ENCODE data around the gene CASP12.

CASP12 gene

DNA sequence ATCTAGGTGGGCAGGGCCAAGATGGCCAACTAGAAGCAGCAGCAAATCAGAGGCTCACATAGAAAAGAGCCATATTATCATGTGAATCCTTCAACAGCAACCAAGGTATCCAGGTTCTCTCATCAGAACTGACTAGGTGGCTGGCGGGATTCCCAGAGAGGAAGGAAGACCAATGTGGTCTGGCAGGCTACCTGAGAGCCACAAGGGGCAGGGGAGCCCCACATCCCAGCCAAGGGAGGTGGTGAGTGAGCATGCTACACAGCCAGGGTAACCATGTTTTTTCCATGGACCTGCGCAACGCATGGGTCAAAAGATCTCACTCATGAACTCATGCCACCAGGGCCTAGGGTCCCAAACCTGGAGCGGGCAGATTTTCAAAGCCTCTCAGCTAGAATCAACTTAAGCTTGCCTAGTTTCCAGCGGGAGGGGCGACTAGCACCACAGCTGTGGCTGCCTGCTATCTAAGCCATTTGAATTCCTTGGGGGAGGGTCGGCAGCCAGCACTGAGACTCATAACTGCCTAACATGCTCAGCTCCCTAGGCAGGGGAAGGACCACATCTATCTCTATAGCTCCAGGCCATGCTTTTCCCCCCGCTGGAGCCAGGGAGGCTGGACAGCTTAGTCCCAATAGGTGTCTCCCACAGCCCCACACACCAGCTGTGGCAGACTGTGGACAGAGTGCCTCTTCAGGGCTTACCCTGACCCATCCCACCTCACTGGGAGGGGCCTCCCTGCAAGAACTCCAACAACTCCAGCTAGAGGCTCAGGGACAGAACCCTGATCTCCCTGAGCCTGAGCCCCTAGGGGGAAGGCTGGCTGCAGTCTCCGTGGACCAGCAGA, 28.7 kb upstream of the CASP12 start:
- no peak for TF ChIP-seq ARNTL (CRISPR knock-in tag; IDR thresholded peaks at IDR 0.05; ENCODE audit: borderline replicate concordance, low read depth)
- no peak for TF ChIP-seq ISL1 (CRISPR knock-in tag; IDR thresholded peaks at IDR 0.05)
- TF ChIP-seq TOX (CRISPR knock-in tag; IDR thresholded peaks at IDR 0.05; ENCODE audit: borderline replicate concordance), result no peak
- no peak for TF ChIP-seq RARB (CRISPR knock-in tag; IDR thresholded peaks at IDR 0.05)
- TF ChIP-seq BACH2 (CRISPR knock-in tag; IDR thresholded peaks at IDR 0.05; ENCODE audit: borderline replicate concordance), result no peak
- no peak for TF ChIP-seq ZNF8 (CRISPR knock-in tag; IDR thresholded peaks at IDR 0.05)
- TF ChIP-seq CSDC2 (CRISPR knock-in tag; IDR thresholded peaks at IDR 0.05), result no peak
- TF ChIP-seq, protein P1, sequence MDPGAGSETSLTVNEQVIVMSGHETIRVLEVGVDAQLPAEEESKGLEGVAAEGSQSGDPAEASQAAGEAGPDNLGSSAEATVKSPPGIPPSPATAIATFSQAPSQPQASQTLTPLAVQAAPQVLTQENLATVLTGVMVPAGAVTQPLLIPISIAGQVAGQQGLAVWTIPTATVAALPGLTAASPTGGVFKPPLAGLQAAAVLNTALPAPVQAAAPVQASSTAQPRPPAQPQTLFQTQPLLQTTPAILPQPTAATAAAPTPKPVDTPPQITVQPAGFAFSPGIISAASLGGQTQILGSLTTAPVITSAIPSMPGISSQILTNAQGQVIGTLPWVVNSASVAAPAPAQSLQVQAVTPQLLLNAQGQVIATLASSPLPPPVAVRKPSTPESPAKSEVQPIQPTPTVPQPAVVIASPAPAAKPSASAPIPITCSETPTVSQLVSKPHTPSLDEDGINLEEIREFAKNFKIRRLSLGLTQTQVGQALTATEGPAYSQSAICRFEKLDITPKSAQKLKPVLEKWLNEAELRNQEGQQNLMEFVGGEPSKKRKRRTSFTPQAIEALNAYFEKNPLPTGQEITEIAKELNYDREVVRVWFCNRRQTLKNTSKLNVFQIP (CRISPR knock-in tag; IDR thresholded peaks at IDR 0.05; ENCODE audit: borderline replicate concordance, low read depth), result no peak
- no peak for TF ChIP-seq PPARA (CRISPR knock-in tag; IDR thresholded peaks at IDR 0.05; ENCODE audit: borderline replicate concordance)
- no peak for TF ChIP-seq ZFP30 (CRISPR knock-in tag; IDR thresholded peaks at IDR 0.05)
- no peak for TF ChIP-seq SNAI2 (CRISPR knock-in tag; IDR thresholded peaks at IDR 0.05)
- TF ChIP-seq, protein P2, sequence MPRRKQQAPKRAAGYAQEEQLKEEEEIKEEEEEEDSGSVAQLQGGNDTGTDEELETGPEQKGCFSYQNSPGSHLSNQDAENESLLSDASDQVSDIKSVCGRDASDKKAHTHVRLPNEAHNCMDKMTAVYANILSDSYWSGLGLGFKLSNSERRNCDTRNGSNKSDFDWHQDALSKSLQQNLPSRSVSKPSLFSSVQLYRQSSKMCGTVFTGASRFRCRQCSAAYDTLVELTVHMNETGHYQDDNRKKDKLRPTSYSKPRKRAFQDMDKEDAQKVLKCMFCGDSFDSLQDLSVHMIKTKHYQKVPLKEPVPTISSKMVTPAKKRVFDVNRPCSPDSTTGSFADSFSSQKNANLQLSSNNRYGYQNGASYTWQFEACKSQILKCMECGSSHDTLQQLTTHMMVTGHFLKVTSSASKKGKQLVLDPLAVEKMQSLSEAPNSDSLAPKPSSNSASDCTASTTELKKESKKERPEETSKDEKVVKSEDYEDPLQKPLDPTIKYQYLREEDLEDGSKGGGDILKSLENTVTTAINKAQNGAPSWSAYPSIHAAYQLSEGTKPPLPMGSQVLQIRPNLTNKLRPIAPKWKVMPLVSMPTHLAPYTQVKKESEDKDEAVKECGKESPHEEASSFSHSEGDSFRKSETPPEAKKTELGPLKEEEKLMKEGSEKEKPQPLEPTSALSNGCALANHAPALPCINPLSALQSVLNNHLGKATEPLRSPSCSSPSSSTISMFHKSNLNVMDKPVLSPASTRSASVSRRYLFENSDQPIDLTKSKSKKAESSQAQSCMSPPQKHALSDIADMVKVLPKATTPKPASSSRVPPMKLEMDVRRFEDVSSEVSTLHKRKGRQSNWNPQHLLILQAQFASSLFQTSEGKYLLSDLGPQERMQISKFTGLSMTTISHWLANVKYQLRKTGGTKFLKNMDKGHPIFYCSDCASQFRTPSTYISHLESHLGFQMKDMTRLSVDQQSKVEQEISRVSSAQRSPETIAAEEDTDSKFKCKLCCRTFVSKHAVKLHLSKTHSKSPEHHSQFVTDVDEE (CRISPR knock-in tag; IDR thresholded peaks at IDR 0.05), result no peak
- no peak for ATAC-seq

DNA sequence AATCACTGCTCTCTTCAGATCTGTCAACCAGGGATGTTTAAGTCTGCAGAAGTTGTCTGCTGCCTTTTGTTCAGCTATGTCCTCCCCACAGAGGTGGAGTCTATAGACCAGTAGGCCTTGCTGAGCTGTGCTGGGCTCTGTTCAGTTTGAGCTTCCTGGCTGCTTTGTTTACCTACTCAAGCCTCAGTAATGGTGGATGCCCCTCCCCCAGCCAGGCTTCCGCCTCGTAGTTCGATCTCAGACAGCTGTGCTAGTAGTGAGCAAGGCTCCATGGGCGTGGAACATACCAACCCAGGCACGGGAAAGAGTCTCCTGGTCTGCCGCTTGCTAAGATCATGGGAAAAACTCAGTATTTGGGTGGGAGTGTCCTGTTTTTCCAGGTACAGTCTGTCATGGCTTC, 27.6 kb upstream of the CASP12 start:
- TF ChIP-seq RARB (CRISPR knock-in tag; IDR thresholded peaks at IDR 0.05) (no peak), ZNF70 (CRISPR knock-in tag; IDR thresholded peaks at IDR 0.05) (no peak), TOX (CRISPR knock-in tag; IDR thresholded peaks at IDR 0.05; ENCODE audit: borderline replicate concordance) (no peak), PPARA (CRISPR knock-in tag; IDR thresholded peaks at IDR 0.05; ENCODE audit: borderline replicate concordance) (no peak), TCF4 (CRISPR knock-in tag; IDR thresholded peaks at IDR 0.05; ENCODE audit: borderline replicate concordance) (no peak), OSR1 (CRISPR knock-in tag; IDR thresholded peaks at IDR 0.05) (no peak)
- TF ChIP-seq, protein P3, sequence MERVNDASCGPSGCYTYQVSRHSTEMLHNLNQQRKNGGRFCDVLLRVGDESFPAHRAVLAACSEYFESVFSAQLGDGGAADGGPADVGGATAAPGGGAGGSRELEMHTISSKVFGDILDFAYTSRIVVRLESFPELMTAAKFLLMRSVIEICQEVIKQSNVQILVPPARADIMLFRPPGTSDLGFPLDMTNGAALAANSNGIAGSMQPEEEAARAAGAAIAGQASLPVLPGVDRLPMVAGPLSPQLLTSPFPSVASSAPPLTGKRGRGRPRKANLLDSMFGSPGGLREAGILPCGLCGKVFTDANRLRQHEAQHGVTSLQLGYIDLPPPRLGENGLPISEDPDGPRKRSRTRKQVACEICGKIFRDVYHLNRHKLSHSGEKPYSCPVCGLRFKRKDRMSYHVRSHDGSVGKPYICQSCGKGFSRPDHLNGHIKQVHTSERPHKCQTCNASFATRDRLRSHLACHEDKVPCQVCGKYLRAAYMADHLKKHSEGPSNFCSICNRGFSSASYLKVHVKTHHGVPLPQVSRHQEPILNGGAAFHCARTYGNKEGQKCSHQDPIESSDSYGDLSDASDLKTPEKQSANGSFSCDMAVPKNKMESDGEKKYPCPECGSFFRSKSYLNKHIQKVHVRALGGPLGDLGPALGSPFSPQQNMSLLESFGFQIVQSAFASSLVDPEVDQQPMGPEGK (CRISPR knock-in tag; IDR thresholded peaks at IDR 0.05; ENCODE audit: borderline replicate concordance), result no peak
- no peak for ATAC-seq

DNA sequence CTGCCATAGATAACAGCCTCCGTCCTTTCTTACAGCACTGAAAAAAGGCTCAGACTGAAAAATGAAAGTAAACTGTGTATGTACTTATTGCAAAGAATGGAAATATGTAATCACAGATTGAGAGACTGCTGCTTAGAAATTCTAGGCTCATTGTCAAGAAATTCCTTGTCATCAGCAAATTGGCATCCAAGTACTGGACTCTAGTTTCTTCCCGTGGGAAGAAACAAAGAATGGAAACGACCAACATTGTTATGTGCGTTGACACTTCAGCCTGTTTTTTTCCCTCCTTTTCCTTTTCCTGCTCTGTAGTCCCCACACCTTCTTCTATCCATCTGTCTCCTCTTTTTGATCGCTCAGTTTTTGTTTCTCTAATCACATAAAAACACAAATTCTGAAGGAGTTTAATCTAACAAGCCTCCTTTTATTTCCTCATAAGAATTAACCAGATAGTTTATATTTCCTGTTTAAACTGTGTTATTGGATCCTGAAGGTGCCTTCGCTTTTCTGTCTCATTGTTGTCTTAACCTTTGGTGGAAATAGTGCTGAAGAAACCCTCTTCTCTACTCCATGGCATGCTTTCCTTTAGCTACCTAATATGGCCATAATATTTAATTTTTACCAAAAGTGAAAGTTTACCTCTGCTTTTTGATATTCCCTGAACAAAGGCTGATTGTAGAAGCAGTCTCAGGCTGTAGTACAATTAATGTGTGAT, 20.0 kb upstream of the CASP12 start:
- peak; percentile 70 for ATAC-seq

More for the DNA sequence above, 20.0 kb upstream of the CASP12 start:
- TF ChIP-seq ZNF565 (CRISPR knock-in tag; conservative IDR thresholded peaks at IDR 0.05; ENCODE audit: low read depth), result no peak
- no peak for TF ChIP-seq ZFP3 (CRISPR knock-in tag; IDR thresholded peaks at IDR 0.05)
- TF ChIP-seq, protein P1 (CRISPR knock-in tag; IDR thresholded peaks at IDR 0.05; ENCODE audit: borderline replicate concordance, low read depth), result no peak
- TF ChIP-seq OSR1 (CRISPR knock-in tag; IDR thresholded peaks at IDR 0.05), result no peak
- no peak for TF ChIP-seq ZNF70 (CRISPR knock-in tag; IDR thresholded peaks at IDR 0.05)
- no peak for TF ChIP-seq ARNTL (CRISPR knock-in tag; IDR thresholded peaks at IDR 0.05; ENCODE audit: borderline replicate concordance, low read depth)
- TF ChIP-seq PPARA (CRISPR knock-in tag; IDR thresholded peaks at IDR 0.05; ENCODE audit: borderline replicate concordance), result no peak
- no peak for TF ChIP-seq ISL1 (CRISPR knock-in tag; IDR thresholded peaks at IDR 0.05)
- TF ChIP-seq ZNF8 (CRISPR knock-in tag; IDR thresholded peaks at IDR 0.05), result no peak
- TF ChIP-seq, protein P4, sequence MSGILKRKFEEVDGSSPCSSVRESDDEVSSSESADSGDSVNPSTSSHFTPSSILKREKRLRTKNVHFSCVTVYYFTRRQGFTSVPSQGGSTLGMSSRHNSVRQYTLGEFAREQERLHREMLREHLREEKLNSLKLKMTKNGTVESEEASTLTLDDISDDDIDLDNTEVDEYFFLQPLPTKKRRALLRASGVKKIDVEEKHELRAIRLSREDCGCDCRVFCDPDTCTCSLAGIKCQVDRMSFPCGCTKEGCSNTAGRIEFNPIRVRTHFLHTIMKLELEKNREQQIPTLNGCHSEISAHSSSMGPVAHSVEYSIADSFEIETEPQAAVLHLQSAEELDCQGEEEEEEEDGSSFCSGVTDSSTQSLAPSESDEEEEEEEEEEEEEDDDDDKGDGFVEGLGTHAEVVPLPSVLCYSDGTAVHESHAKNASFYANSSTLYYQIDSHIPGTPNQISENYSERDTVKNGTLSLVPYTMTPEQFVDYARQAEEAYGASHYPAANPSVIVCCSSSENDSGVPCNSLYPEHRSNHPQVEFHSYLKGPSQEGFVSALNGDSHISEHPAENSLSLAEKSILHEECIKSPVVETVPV (CRISPR knock-in tag; IDR thresholded peaks at IDR 0.05), result no peak
- no peak for TF ChIP-seq ZFP30 (CRISPR knock-in tag; IDR thresholded peaks at IDR 0.05)
- no peak for TF ChIP-seq RARB (CRISPR knock-in tag; IDR thresholded peaks at IDR 0.05)

Data from SK-N-SH treated with all-trans-retinoic acid at 6 μM for 48 hours (cell line).